GM19023 (cell line): Measurements from ENCODE around the gene ITFG2.
"Not testable (repeated sequence)": the region's sequence is repeated elsewhere in the genome, so short reads cannot be mapped to it uniquely, and the experiment has no call there.

Experiments used
- ATAC-seq: cut with Tn5 transposase; IDR thresholded peaks from one replicate; pipeline ENCODE4 v1.9.1; 2021; ENCODE audit warnings: mild to moderate bottlenecking, moderate library complexity; ENCODE audit not compliant: unreplicated experiment

ITFG2 gene

DNA sequence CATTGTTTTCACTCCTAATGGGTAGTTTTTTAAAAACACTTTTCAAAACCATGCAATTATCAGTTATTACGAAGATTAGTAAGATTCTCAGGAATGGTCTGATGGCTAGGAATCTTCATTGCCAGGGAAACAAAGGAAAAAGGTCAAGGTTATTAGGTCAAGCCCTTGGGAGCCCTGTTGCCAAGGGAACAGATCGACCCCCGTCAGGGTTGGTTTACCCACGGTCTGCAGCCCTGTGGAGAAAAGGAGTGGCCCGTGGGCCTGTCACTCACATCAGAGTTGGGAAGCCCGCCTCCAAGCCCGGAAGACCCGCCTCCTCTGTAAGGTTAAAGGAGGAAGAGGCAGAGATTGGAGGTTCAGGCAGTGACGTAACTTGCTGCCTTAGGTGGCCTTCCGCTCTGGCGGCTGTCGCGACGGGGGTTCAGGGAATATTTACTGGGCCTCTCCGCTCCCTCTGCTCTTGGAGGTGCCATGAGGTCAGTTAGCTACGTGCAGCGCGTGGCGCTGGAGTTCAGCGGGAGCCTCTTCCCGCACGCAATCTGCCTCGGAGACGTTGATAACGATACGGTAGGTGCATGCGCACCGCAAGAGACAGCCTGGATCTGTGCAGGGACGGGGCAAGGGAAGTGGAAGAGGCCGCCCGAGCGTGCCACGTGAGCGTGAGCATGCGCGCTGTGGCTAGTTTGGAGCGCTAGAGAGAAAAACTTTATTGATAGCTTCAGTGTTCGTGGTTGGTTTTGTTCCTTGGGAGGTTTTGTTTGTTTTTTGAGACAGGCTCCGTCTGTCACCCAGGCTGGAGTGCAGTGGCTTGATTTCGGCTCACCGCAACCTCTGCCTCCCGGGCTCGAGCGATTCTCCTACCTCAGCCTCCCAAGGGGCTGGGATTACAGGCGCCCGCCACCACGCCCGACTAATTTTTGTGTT, at the start of gene ITFG2:
ITFG2 (plus strand) TSS at position 379 of the 924 bp plus-strand sequence; CDS start at position 472, 93 bp downstream.
- peak; percentile 98 for ATAC-seq

DNA sequence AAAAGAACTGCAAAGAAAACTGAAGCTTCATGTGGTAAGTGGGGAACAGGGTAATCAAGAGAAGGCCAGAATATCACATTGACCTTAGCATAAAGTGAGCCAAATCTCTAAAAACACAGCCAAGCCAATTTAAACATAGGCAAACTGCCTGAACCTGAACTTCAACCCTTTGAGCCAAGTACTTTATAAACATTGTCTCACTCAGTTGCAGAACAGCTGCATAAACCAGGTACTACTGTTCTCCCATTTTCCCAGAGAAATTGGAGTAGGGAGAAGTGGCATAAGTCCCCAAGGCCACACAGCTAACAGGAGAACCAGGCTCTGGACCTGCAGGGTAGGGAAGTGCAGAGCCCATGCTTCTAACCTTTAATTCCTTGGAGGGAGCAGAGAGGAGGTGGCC, 48.1 kb upstream of the ITFG2 start:
- no peak for ATAC-seq

DNA sequence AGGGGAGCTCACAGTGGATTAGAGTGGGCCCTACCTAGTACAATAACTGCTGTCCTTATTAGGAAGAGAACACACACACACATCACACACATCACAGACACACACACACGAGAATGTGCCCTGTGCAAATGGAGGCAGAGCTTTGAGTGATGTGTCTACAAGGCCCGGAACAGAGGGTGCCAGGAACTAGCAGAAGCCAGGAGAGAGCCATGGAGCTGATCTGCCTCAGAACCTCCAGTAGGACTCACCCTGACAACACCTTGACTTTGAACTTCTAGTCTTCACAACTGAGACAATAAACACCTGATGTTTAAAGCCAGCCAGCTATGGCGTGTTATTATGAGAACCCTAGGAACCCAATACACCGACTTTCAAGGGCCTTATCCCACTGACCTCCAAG, 47.4 kb upstream of the ITFG2 start:
- no peak for ATAC-seq

DNA sequence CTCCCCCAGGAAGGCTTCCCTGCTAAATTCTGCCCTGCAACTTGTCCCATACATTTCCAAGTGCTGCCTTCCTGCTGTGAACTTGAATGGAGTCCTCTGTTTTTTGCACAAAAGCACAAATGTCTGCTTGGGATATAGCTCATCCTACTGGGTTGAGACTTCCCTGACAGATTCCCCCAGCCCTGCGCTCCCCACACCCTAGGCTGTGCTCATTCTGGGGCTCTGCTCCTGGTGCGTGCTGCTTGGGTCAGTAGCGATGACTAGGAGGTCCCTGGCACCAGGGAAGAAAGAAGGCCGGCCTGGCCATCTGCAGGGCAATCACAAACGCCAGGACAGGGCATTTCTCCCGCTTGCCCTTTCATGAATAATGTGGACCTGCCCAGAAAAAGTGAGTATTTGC, 46.9 kb upstream of the ITFG2 start:
- ATAC-seq, result no peak

DNA sequence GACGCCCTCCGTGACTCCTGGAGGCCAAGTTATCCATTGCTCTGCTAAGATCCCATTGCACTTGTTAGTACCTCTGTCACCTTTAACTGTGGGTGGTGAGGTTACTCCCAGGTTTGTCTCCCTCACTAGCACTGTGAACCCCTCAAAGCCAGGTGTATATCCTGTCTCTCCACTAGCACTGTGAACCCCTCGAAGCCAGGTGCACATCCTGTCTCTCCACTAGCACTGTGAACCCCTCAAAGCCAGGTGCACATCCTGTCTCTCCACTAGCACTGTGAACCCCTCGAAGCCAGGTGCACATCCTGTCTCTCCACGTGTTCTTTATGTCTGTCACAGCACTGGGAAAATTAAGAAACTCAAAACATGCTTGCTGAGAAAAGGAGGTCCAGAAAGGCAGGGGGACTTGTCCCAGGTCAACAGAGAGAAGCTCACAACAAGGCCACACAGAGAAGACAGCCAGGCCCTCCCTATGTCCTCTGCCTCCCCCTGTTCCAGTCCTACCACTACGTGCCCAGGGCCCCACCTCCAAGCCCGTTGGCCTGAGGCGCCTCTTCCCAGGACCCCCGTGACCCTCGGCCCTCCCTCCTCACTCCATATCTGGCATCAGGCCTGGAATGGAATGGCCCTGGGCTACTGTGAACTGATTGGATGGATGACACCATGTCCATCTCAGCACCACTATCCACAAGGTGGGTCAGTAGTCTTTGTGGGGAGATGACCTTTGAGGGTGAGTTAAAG, 44.1 kb upstream of the ITFG2 start:
- ATAC-seq, result no peak

DNA sequence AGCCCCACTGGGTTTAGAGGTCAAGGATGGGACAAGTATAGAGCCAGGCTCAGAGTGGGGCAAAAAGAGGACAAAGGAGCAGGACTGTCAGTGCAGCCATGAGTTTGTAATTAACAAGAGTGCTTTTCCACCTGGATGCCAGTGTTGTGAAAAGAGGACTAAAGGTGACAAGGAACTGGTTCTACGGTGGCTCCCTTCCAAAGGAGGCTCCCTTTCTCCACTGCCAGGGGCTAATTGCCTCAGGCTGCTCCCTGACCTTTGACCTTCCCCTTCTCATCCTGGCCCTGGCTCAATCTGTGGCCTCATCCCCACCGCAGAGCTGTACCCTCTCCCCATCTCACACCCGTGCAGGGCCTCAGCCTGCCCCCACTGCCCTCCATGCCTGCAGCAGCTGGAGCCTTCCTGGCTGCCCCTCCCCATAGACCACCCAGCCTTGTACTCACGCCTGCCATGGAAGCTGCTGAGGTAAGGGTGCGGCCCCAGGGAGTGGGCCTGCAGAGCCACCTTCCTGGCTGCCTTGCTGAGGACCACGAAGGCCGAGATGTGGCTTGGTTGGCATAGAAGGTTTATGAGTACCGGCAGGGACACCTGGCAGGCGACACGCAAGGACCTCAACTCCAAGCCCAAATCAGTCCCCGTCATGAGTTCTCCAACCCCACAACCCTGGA, 42.5 kb upstream of the ITFG2 start:
- ATAC-seq, result no peak

DNA sequence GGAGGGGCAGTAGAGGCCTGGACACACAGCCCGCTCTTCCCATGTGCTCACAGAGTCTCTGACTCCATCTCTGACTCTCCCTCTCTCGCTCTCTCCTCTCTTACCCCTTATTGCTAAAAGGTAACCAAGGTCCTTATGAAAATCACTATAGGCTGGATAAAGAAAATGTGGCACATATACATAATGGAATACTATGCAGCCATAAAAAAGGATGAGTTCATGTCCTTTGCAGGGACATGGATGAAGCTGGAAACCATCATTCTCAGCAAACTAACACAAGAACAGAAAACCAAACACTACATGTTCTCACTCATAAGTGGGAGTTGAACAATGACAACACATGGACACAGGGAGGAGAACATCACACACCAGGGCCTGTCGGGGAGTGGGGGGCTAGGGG, 41.9 kb upstream of the ITFG2 start:
- ATAC-seq, result not testable (repeated sequence)

DNA sequence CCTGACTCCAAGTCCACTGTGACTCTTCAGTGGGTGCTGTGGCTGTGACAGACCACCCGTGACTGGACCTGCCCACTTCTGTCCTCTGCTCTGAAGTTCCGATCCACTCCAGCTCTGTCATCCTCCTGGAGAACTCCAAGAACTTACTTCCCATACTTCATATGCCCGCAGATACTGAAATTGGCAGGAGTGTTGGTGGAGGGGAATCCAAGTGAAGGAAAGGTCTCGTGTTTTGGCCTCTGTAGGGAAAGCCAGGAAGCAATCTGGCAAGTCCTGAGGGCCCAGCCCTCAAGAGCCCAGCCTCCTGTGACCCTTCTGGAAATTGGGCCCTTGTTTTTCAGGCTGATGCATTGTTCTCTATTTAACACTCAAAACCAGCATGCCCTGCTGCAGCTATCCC, 40.1 kb upstream of the ITFG2 start:
- ATAC-seq, result no peak

DNA sequence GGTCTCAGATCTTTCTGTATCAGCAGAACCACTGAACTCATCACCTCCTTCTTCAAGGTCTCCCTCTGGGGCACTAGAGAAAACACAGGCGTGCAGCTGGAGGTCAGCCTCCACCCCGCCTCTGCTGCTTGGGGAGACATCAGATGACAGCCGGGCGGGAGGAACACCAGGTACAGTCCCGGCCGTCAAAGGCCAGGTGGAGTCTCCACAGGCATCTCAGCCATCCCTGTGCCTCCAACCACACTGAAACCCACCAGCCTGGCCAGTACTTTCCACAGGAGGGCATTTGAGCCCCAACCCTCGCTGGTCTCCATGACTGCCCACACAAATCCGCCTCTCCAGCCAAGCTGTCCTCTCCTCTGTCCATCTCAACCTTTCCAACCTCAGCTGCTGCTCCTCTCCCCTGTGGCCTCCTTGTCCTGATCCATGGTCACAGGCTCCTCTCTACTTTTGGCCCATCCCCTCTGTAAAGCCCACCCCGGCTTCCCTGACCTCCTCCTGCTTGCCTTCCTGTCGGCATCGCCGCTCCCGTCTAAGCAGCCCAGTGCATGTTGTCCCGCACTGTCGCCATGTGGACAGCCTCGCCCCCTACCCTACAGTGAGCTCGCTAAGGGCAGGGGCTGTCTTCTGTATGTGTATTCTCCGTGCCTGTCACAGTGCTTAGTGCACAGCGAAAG, 39.1 kb upstream of the ITFG2 start:
- ATAC-seq, result no peak

DNA sequence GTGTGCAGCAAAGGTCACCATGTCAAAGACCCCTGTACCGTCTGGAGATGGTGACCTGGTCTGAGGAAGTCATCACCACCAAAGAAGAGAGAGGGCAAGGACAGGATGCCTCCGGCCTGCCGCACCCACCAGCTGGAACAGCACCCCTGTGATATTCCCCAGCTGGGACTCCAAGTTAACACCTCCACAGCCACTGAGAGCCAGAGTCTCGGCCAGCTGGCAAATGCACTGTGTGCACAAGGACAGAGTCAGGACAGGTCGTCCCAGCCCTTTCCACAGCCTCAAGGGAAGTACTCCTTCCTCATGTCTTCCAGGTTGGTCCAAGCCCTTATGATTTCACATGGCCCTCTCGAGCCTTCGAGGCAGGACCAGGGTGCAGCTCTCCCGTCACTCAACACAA, 37.0 kb upstream of the ITFG2 start:
- ATAC-seq, result no peak

DNA sequence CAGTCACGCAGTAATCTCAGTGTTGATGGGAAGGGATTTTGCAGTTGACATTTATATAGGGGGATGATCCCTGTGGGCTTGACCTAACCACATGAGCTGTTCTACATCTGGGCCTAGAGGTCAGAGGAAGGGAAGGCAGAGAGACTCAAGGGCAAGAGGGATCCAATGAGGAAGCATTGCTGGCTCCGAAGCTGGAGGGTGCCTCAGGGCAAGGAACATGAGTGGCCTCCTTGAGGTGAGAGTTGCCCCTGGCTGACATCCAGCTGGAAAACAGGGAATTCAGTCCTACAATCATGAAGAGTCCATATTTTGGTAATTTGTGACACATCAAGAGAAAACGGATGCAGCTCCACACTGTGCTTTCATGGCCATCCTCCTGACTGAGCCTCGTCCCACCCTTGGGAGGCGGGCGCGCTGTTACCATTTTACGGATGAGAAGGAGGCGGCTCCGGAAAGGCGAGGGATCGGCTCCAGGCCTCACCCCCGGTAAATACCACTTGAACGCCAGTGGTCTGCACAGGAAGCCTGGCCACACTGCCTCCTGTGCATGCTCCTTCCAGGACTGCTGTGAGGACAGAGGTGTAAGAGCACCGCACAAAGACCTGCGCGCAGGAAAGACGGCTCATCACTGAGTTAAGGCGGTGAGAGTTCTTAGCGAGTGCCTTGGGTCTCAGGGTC, 36.2 kb upstream of the ITFG2 start:
- no peak for ATAC-seq

DNA sequence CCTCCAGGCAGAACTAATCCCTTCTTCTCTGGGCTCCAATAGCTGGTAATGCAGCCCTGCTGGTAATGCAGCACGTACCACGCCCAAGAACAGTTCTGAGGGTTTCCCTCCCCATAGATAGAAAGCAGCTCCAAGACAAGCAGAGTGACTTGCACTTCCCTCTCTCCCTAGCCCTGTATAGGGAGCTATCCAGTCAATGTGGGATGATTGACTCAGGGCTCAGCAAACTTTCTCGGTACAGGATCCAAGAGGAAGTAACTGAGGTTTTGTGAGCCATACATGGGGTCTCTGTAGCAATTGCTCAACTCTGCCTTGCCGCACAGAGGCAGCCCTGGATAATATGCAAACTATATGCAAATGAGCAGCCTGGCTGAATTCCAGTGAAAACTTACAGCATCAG, 33.2 kb upstream of the ITFG2 start:
- ATAC-seq, result no peak

DNA sequence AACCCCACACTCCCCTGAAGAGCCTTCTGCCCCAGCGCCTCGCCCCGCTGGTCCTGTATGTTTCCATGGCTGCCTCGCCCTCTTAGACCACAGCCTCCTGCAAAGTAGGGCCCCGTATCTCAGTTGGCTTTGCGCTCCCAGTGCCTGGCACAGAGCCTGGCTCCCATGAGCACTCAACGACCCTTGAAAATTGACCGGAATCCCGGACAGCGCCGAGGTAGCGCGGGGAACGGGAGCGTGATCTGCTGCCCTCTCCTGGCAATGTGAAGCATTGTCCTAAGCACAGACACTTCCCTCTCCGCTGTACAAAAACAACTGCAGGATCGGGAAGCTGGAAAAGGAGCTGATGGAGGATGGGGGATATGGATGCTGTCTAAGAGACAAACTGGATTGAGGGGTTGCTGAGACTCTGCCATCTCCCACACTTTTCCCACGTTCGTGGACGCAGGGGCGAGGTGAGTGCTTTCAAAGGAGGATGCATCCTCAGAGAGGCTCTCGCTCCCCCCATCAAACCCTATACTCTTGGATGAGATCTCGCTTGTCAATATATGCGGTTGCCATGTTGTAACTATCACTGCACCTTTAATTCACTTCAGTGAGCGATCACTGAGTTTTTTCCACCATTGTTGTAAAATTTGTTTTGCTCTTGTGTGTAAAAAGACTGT, 28.4 kb upstream of the ITFG2 start:
- ATAC-seq, result no peak

DNA sequence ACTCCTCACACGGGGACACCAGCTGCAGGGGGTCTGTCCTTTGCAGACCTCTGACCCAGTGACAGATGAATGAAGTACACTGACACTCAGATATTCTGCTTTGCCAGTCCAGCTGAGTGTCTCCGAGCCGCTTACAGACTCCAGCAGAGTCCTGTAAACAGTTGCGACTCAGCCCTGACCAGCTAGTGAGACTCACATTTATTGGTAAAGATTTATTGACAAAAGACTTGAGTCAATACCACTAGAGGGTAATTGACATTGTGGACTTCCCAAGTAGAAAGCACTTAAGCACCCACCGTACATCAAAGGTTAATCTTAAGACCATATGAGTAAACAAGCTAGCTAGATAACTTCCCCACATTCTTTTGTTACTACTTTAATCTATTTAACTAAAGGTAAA, 27.5 kb upstream of the ITFG2 start:
- no peak for ATAC-seq

DNA sequence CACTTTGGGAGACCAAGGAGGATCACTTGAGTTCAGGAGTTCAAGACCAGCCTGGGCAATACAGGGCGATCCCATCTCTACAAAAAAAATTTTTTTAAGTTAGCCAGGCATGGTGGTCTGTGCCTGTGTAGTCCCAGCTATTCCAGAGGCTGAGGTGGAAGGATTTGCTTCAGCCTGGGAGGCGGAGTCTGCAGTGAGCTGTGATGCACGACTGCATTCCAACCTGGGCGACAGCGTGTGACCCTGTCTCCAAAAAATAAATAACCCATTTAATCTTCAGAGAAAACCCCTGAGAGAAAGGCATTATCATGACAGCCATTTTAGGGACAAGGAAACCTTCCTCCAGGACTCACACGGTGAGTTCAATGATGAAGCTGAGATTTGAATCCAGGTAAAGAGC, 21.4 kb upstream of the ITFG2 start:
- ATAC-seq, result no peak

DNA sequence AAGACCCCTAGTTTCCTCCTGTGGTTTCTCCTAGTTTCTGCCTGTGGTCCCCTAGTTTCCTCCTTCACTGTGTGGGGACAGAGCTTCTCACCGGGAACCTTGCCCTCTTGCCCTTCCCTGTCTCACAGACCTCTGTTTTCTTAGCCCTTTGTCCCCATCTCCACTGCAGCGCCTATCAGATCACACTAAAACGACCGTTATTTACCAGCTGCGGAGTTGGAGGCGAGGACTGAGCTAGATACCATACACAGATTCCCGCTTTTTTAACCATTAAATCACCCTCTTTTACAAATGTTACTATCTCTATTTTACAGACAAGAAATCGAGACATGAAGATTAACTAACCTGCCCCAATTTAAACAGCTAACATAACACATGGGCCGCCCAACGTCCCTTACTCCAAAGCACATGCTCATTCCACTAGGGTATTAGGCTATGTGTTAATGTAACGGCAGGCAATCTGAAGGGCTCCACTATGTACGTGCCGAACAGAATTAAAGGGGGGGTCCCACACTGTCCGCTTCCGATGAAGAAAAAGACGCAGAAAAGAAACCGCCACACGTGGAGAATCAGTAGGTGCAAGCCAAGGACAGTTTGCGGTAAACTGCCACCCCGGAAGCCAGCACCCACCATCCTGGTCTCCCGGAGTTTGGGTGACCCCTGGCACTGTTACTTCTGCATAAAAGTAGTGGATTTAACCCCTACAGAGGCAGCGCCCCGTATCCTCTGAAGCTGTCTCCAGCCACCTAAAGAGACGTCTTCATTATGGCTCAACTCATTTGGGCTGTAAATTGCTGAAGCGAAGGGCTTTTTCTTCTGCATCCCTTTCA, 19.6 kb upstream of the ITFG2 start:
- ATAC-seq, result no peak

DNA sequence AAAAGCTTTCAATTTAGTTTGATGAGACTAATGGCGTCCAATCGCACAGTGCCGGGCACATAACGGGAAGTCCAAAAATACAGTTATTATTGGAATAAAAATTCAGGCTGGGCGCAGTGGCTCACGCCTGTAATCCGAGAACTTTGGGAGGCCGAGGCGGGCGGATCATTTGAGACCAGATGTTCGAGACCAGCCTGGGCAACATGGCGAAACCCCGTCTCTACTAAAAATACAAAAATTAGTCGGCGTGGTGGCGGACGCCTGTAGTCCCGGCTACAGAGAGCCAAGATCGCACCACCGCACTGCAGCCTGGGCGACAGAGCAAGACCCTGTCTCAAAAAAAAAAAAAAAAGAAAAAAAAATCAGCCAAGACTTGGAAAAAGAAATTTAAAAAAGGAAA, 18.9 kb upstream of the ITFG2 start:
- no peak for ATAC-seq

DNA sequence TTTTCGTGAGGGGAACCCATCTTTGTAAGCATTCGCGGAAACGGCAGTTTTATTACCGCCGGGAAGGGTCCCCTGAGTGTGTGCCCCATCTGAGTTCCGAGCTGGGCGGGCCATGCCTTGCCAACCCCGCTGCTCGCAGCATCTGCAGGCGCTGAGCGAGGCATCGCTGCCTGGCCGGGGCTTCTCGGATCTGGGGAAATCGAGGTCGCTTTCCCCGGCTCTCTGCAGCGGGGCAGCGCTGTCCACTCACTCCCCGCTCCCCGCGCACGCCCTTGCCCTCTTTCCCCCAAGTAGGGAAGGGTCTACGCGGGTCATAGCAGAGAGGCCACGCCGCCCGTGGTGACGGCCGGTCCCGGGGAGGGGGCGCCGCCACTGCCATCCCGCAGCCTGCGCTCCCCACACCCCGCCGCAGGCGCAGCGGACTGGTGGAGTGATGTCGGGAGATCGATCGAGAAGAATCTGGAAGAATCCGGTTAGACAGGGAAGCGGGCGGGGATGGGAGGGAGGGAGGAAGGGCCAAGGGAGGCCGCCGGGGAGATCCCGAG, 18.2 kb upstream of the ITFG2 start:
- peak; percentile 9 for ATAC-seq
